ENCODE results near the gene EME1. TPM values are rescaled to one million over a fixed set of nuclear protein-coding genes. Genes with fewer than 3 reads are reported as not detected.

EME1 gene
- total and polyA plus RNA-seq, 8 donors, result 0.19 to 0.94 (median 0.41) TPM; not detected in 2

GRCh38 chr17:50370052-50370451 lies 3.0 kb upstream of the EME1 start:
- Histone ChIP-seq H3K9me3 (no peaks in the 10 kb centered on the region), H3K4me1 (peaks cover 0 to 11% (median 0%) of the 10 kb centered on the region in 3 donors), H3K4me3 (no peak overlapping the region), H3K27me3 (no peaks in the 10 kb centered on the region), H3K27ac (no peak overlapping the region), H3K36me3 (peaks cover 6 to 37% (median 22%) of the 10 kb centered on the region in 3 donors)
- DNase-seq (no peak), FAIRE-seq (no peak), ATAC-seq (no peak)
- intact Hi-C loops (cut with DNase I), result no loop called here
- TF ChIP-seq CTCF (IDR thresholded peaks at IDR 0.05), result no peak
- 88 to 94% methylated on average over 5 of the region's 5 CpGs for WGBS, 2 donors

GRCh38 chr17:50371526-50371925 lies 1.5 kb upstream of the EME1 start:
- H3K27ac ChIP-seq, result no peak overlapping the region
- no peak overlapping the region for H3K4me3 ChIP-seq
- peaks cover 6 to 37% (median 22%) of the 10 kb centered on the region in 3 donors for H3K36me3 ChIP-seq
- 64 to 86% methylated on average over 2 of the region's 2 CpGs for WGBS, 2 donors
- H3K4me1 ChIP-seq, result peaks cover 0 to 11% (median 0%) of the 10 kb centered on the region in 3 donors
- no peak for ATAC-seq
- no peaks in the 10 kb centered on the region for H3K27me3 ChIP-seq
- H3K9me3 ChIP-seq, result no peaks in the 10 kb centered on the region
- intact Hi-C loops (cut with DNase I), result no loop called here
- DNase-seq, result no peak
- FAIRE-seq, result no peak
- TF ChIP-seq CTCF (IDR thresholded peaks at IDR 0.05), result no peak

- DNase-seq (no peak), ATAC-seq (peak in 1 of 4 donors; percentile 4), FAIRE-seq (no peak)
- peaks cover 6 to 32% (median 20%) of the 10 kb centered on the region in 3 donors for H3K36me3 ChIP-seq
- no peaks in the 10 kb centered on the region for H3K9me3 ChIP-seq
- H3K27ac ChIP-seq, result peak overlapping the region; percentile 80 to 91 (median 88)
- H3K4me1 ChIP-seq, result peaks cover 0 to 11% (median 0%) of the 10 kb centered on the region in 3 donors
- 12 to 15% methylated on average over 14 of the region's 14 CpGs for WGBS, 2 donors
- peak overlapping the region; percentile 70 to 82 (median 76) for H3K4me3 ChIP-seq
- no peaks in the 10 kb centered on the region for H3K27me3 ChIP-seq
- intact Hi-C loops (cut with DNase I), result no loop called here
- TF ChIP-seq CTCF (IDR thresholded peaks at IDR 0.05), result no peak
Measured at GRCh38 chr17:50372222-50372757, 739 bp upstream of the EME1 start.

GRCh38 chr17:50373705-50374104 lies 676 bp downstream of the EME1 start:
- H3K27ac ChIP-seq, result no peak overlapping the region
- peaks cover 0 to 18% (median 13%) of the 10 kb centered on the region in 3 donors for H3K36me3 ChIP-seq
- no peak overlapping the region for H3K4me3 ChIP-seq
- TF ChIP-seq CTCF (IDR thresholded peaks at IDR 0.05), result no peak
- no peaks in the 10 kb centered on the region for H3K27me3 ChIP-seq
- intact Hi-C loops (cut with DNase I), result no loop called here
- H3K4me1 ChIP-seq, result peaks cover 0 to 11% (median 0%) of the 10 kb centered on the region in 3 donors
- no peak for ATAC-seq
- no peak for FAIRE-seq
- 67 to 75% methylated on average over 2 of the region's 2 CpGs for WGBS, 2 donors
- no peak for DNase-seq
- H3K9me3 ChIP-seq, result no peaks in the 10 kb centered on the region

GRCh38 chr17:50375858-50376538 lies 3.0 kb downstream of the EME1 start:
- Histone ChIP-seq H3K4me3 (no peak overlapping the region), H3K4me1 (peaks cover 0 to 11% (median 0%) of the 10 kb centered on the region in 3 donors), H3K27ac (no peak overlapping the region), H3K27me3 (no peaks in the 10 kb centered on the region), H3K9me3 (no peaks in the 10 kb centered on the region), H3K36me3 (no peaks in the 10 kb centered on the region)
- FAIRE-seq, result no peak
- intact Hi-C loops (cut with DNase I), result no loop called here
- no peak for DNase-seq
- no peak for TF ChIP-seq CTCF (IDR thresholded peaks at IDR 0.05)
- no peak for ATAC-seq
- WGBS, 2 donors, result 70 to 73% methylated on average over 5 of the region's 5 CpGs
